ENCODE results near the gene P4HA2.

The P4HA2 gene

GRCh38 chr5:132250547-132250946 lies 22.9 kb upstream of the P4HA2 start:
- DNase-seq (ENCODE audit: low read depth) = no peak

GRCh38 chr5:132246806-132247205 lies 19.2 kb upstream of the P4HA2 start:
- no peak for DNase-seq (ENCODE audit: low read depth)

GRCh38 chr5:132245593-132245992 lies 17.9 kb upstream of the P4HA2 start:
- no peak for DNase-seq (ENCODE audit: low read depth)

GRCh38 chr5:132243366-132243977 lies 15.8 kb upstream of the P4HA2 start:
- no peak for DNase-seq (ENCODE audit: low read depth)

- no peak for DNase-seq (ENCODE audit: low read depth)
Measured at GRCh38 chr5:132239776-132240175, 12.1 kb upstream of the P4HA2 start.

GRCh38 chr5:132238901-132239500 lies 11.3 kb upstream of the P4HA2 start:
- DNase-seq (ENCODE audit: low read depth) = no peak

GRCh38 chr5:132238169-132238744 lies 10.6 kb upstream of the P4HA2 start:
- DNase-seq (ENCODE audit: low read depth) = peak; percentile 74

- no peak for DNase-seq (ENCODE audit: low read depth)
Measured at GRCh38 chr5:132237670-132238069, 10.0 kb upstream of the P4HA2 start.

- DNase-seq (ENCODE audit: low read depth) = no peak
Measured at GRCh38 chr5:132237141-132237540, 9.5 kb upstream of the P4HA2 start.

GRCh38 chr5:132235340-132235739 lies 7.7 kb upstream of the P4HA2 start:
- DNase-seq (ENCODE audit: low read depth) = no peak

GRCh38 chr5:132234684-132235062 lies 7.0 kb upstream of the P4HA2 start:
- no peak for DNase-seq (ENCODE audit: low read depth)

- DNase-seq (ENCODE audit: low read depth) = no peak
Measured at GRCh38 chr5:132233811-132234683, 6.4 kb upstream of the P4HA2 start.

GRCh38 chr5:132233081-132233480 lies 5.4 kb upstream of the P4HA2 start:
- DNase-seq (ENCODE audit: low read depth) = no peak

- no peak for DNase-seq (ENCODE audit: low read depth)
Measured at GRCh38 chr5:132232465-132232864, 4.8 kb upstream of the P4HA2 start.

- DNase-seq (ENCODE audit: low read depth) = no peak
Measured at GRCh38 chr5:132230871-132231270, 3.2 kb upstream of the P4HA2 start.

GRCh38 chr5:132229236-132229635 lies 1.6 kb upstream of the P4HA2 start:
- DNase-seq (ENCODE audit: low read depth) = no peak

GRCh38 chr5:132228241-132229035 lies 785 bp upstream of the P4HA2 start:
- no peak for DNase-seq (ENCODE audit: low read depth)

- no peak for DNase-seq (ENCODE audit: low read depth)
Measured at GRCh38 chr5:132227235-132227484, 493 bp downstream of the P4HA2 start.

GRCh38 chr5:132226516-132227234 lies 978 bp downstream of the P4HA2 start:
- no peak for DNase-seq (ENCODE audit: low read depth)

GRCh38 chr5:132225165-132226032 lies 2.3 kb downstream of the P4HA2 start:
- DNase-seq (ENCODE audit: low read depth) = peak; percentile 9

GRCh38 chr5:132224716-132225115 lies 2.9 kb downstream of the P4HA2 start:
- DNase-seq (ENCODE audit: low read depth) = no peak
